ENCODE measurements around the gene IL12RB1. TPM values are rescaled to one million over a fixed set of nuclear protein-coding genes. Genes with fewer than 3 reads are reported as not detected.

The IL12RB1 gene
- not detected for total RNA-seq

- TF ChIP-seq POLR2A (IDR thresholded peaks at IDR 0.05) = no peak
- H3K9me3 ChIP-seq = no peaks in the 10 kb centered on the region
- no peak for DNase-seq (ENCODE audit: extremely low spot score in 2 of 2)
- H3K4me3 ChIP-seq = peak within 1 kb of the TSS; percentile 8 to 24
- no peaks in the 10 kb centered on the region for H3K4me1 ChIP-seq
- H3K27ac ChIP-seq = no peak within 1 kb of the TSS
- H3K36me3 ChIP-seq = no peaks in the 10 kb centered on the region
- intact Hi-C loops (cut with DNase I) = no loop called here
- no peaks in the 10 kb centered on the region for H3K27me3 ChIP-seq
These were observed at the start of gene IL12RB1 for GRCh38 chr19:18086590-18087138. Gene IL12RB1 (minus strand): TSS chr19:18086934. CDS start chr19:18086823, 111 bp downstream.

GRCh38 chr19:18135712-18136584 lies 49.2 kb upstream of the IL12RB1 start:
- intact Hi-C loops (cut with DNase I) = no loop called here
- Histone ChIP-seq H3K36me3 (peaks cover 0 to 36% of the 10 kb centered on the region in 2 donors), H3K27ac (no peak overlapping the region), H3K4me1 (no peaks in the 10 kb centered on the region), H3K27me3 (no peaks in the 10 kb centered on the region), H3K9me3 (no peaks in the 10 kb centered on the region), H3K4me3 (no peak overlapping the region)
- TF ChIP-seq POLR2AphosphoS5 (IDR thresholded peaks at IDR 0.05; ENCODE audit: insufficient read depth in 1 of 2, low read depth in 1 of 2) (no peak), CTCF (IDR thresholded peaks at IDR 0.05) (no peak), POLR2A (IDR thresholded peaks at IDR 0.05) (no peak)
- DNase-seq (ENCODE audit: extremely low spot score in 2 of 2) = no peak

- H3K4me3 ChIP-seq = no peak overlapping the region
- H3K27ac ChIP-seq = no peak overlapping the region
- H3K9me3 ChIP-seq = no peaks in the 10 kb centered on the region
- intact Hi-C loops (cut with DNase I) = no loop called here
- H3K4me1 ChIP-seq = no peaks in the 10 kb centered on the region
- no peak for DNase-seq (ENCODE audit: extremely low spot score in 2 of 2)
- TF ChIP-seq POLR2A (IDR thresholded peaks at IDR 0.05) (no peak), CTCF (IDR thresholded peaks at IDR 0.05) (no peak), POLR2AphosphoS5 (IDR thresholded peaks at IDR 0.05; ENCODE audit: insufficient read depth in 1 of 2, low read depth in 1 of 2) (no peak)
- peaks cover 0 to 33% of the 10 kb centered on the region in 2 donors for H3K36me3 ChIP-seq
- no peaks in the 10 kb centered on the region for H3K27me3 ChIP-seq
These were observed 45.3 kb upstream of the IL12RB1 start for GRCh38 chr19:18131841-18132596.

- Histone ChIP-seq H3K36me3 (peaks cover 0 to 33% of the 10 kb centered on the region in 2 donors), H3K4me1 (no peaks in the 10 kb centered on the region), H3K27me3 (no peaks in the 10 kb centered on the region), H3K4me3 (no peak overlapping the region), H3K27ac (no peak overlapping the region), H3K9me3 (no peaks in the 10 kb centered on the region)
- intact Hi-C loops (cut with DNase I) = no loop called here
- DNase-seq (ENCODE audit: extremely low spot score in 2 of 2) = no peak
- TF ChIP-seq POLR2A (IDR thresholded peaks at IDR 0.05) (no peak), POLR2AphosphoS5 (IDR thresholded peaks at IDR 0.05; ENCODE audit: insufficient read depth in 1 of 2, low read depth in 1 of 2) (no peak), CTCF (IDR thresholded peaks at IDR 0.05) (no peak)
These were observed 43.9 kb upstream of the IL12RB1 start for GRCh38 chr19:18130523-18131242.

- intact Hi-C loops (cut with DNase I) = no loop called here
- Histone ChIP-seq H3K36me3 (peaks cover 0 to 21% of the 10 kb centered on the region in 2 donors), H3K27ac (no peak overlapping the region), H3K4me3 (no peak overlapping the region), H3K4me1 (no peaks in the 10 kb centered on the region), H3K27me3 (no peaks in the 10 kb centered on the region), H3K9me3 (no peaks in the 10 kb centered on the region)
- no peak for DNase-seq (ENCODE audit: extremely low spot score in 2 of 2)
- TF ChIP-seq POLR2AphosphoS5 (IDR thresholded peaks at IDR 0.05; ENCODE audit: insufficient read depth in 1 of 2, low read depth in 1 of 2) = no peak
These were observed 42.1 kb upstream of the IL12RB1 start for GRCh38 chr19:18128805-18129204.
